Skin of body (tissue), 2 donors: Measurements from ENCODE around the gene LMO1. TPM values are rescaled to one million over a fixed set of nuclear protein-coding genes. Genes with fewer than 3 reads are reported as not detected.

Source experiments
- DNase-seq: peaks from one replicate; lab custom pipeline; 2025; lab: John Stamatoyannopoulos, UW
- total RNA-seq: library from RNA; depleted of rRNA; stranded (reverse); fragments of >200 nt; gene quantifications from one replicate; pipeline ENCODE4 v1.2.3, GENCODE V29; 2014

Gene LMO1
- total RNA-seq, 1 donor from 2014 or later: 3.6 TPM

GRCh38 chr11:8249482-8249881, 14.2 kb downstream of the LMO1 start:
- DNase-seq: no peak

- DNase-seq: no peak
Measured at GRCh38 chr11:8248786-8249185, 14.9 kb downstream of the LMO1 start.

GRCh38 chr11:8247312-8247711, 16.4 kb downstream of the LMO1 start:
- DNase-seq: no peak

- no peak for DNase-seq
Measured at GRCh38 chr11:8243458-8243857, 20.2 kb downstream of the LMO1 start.

GRCh38 chr11:8242499-8243280, 21.0 kb downstream of the LMO1 start:
- no peak for DNase-seq

GRCh38 chr11:8242118-8242475, 21.6 kb downstream of the LMO1 start:
- no peak for DNase-seq

- no peak for DNase-seq
Measured at GRCh38 chr11:8241373-8242117, 22.1 kb downstream of the LMO1 start.

GRCh38 chr11:8239536-8240228, 24.0 kb downstream of the LMO1 start:
- no peak for DNase-seq

- no peak for DNase-seq
Measured at GRCh38 chr11:8239040-8239439, 24.6 kb downstream of the LMO1 start.

GRCh38 chr11:8237453-8237852, 26.2 kb downstream of the LMO1 start:
- no peak for DNase-seq

GRCh38 chr11:8235925-8236324, 27.8 kb downstream of the LMO1 start:
- no peak for DNase-seq

- DNase-seq: no peak
Measured at GRCh38 chr11:8234910-8235309, 28.8 kb downstream of the LMO1 start.

GRCh38 chr11:8234425-8234821, 29.3 kb downstream of the LMO1 start:
- DNase-seq: no peak

- DNase-seq: no peak
Measured at GRCh38 chr11:8233691-8234424, 29.8 kb downstream of the LMO1 start.

GRCh38 chr11:8232849-8233606, 30.6 kb downstream of the LMO1 start:
- no peak for DNase-seq

GRCh38 chr11:8232414-8232813, 31.3 kb downstream of the LMO1 start:
- DNase-seq: no peak

- DNase-seq: no peak
Measured at GRCh38 chr11:8231979-8232378, 31.7 kb downstream of the LMO1 start.

- DNase-seq: no peak
Measured at GRCh38 chr11:8230921-8231847, 32.5 kb downstream of the LMO1 start.

GRCh38 chr11:8230178-8230859, 33.4 kb downstream of the LMO1 start:
- no peak for DNase-seq
